OCI-LY7 (cell line): Measurements from ENCODE around the gene ZCCHC14. TPM values are rescaled to one million over a fixed set of nuclear protein-coding genes. Genes with fewer than 3 reads are reported as not detected.

Experiments
- BruUV-seq: library from RNA; stranded (reverse); fragments of 400-500 nt; replicated peaks from 2 replicates; lab custom pipeline; 2021; lab: Mats Ljungman, UMichigan
- CTCF ChIA-PET: fragments of 300-600 bp; sonication (Branson Sonifier 250); formaldehyde crosslinking; loops from one replicate; lab custom pipeline; 2022; ENCODE audit warnings: antibody characterized with exemption; ENCODE audit not compliant: unreplicated experiment; lab: Charles Lee
- POLR2A ChIA-PET: fragments of 300-600 bp; sonication (Branson Sonifier 250); formaldehyde crosslinking; loops from one replicate; lab custom pipeline; 2022; ENCODE audit warnings: antibody characterized with exemption; lab: Charles Lee
- DNase-seq: peaks from one replicate; pipeline ENCODE4 v3.0.0-alpha.2; 2015; ENCODE audit warnings: low spot score
- H2AFZ ChIP-seq: fragments of 200-600 bp; sonication (generic), shearing (Covaris generic); 2 replicates; pipeline ENCODE4 v1.6.1; 2014; ENCODE audit warnings: mild to moderate bottlenecking, antibody characterized with exemption, low read length, moderate library complexity
- H3K27ac ChIP-seq: fragments of 200-600 bp; sonication (generic); 2 replicates; pipeline ENCODE4 v1.5.1; 2014; ENCODE audit warnings: mixed run types, low read depth, mild to moderate bottlenecking, moderate library complexity, low read length, inconsistent platforms; ENCODE audit not compliant: poor library complexity, severe bottlenecking
- H3K36me3 ChIP-seq: fragments of 200-600 bp; sonication (generic); 2 replicates; pipeline ENCODE4 v1.6.1; 2014; ENCODE audit warnings: mild to moderate bottlenecking, antibody characterized with exemption, low read length, moderate library complexity, mixed read lengths; ENCODE audit not compliant: insufficient read depth
- H3K4me1 ChIP-seq: fragments of 200-600 bp; sonication (generic); 2 replicates; pipeline ENCODE4 v1.5.1; 2014; ENCODE audit warnings: mild to moderate bottlenecking, low read length; ENCODE audit not compliant: insufficient read depth, poor library complexity, severe bottlenecking
- H3K4me2 ChIP-seq: fragments of 200-600 bp; sonication (generic); 2 replicates; pipeline ENCODE4 v1.6.1; 2014; ENCODE audit warnings: mild to moderate bottlenecking, low read length
- H3K4me3 ChIP-seq: fragments of 200-600 bp; sonication (generic); 2 replicates; pipeline ENCODE4 v1.5.1; 2014; ENCODE audit warnings: mild to moderate bottlenecking, low read depth, low read length; ENCODE audit not compliant: poor library complexity, severe bottlenecking
- H3K79me2 ChIP-seq: fragments of 200-600 bp; sonication (generic); 2 replicates; pipeline ENCODE4 v1.6.1; 2016; ENCODE audit warnings: low read depth, mild to moderate bottlenecking, low read length, moderate library complexity, mixed read lengths; ENCODE audit not compliant: insufficient read depth
- H3K9me2 ChIP-seq: fragments of 200-600 bp; sonication (generic); 2 replicates; pipeline ENCODE4 v1.6.1; 2016; ENCODE audit warnings: mild to moderate bottlenecking, low read length, mixed read lengths; ENCODE audit not compliant: insufficient read depth
- H3K9me3 ChIP-seq: fragments of 200-600 bp; sonication (generic); 2 replicates; pipeline ENCODE4 v1.6.1; 2014; ENCODE audit warnings: mild to moderate bottlenecking, mixed run types, low read length, mixed read lengths
- H4K20me1 ChIP-seq: fragments of 200-600 bp; sonication (generic); 2 replicates; pipeline ENCODE4 v1.6.1; 2014; ENCODE audit warnings: mild to moderate bottlenecking, antibody characterized with exemption, low read length, moderate library complexity, mixed read lengths; ENCODE audit not compliant: insufficient read depth
- EZH2phosphoT487 ChIP-seq: fragments of 200-600 bp; sonication (generic); IDR thresholded peaks from 2 replicates; pipeline ENCODE4 v1.6.1; 2018; ENCODE audit warnings: low read depth, borderline replicate concordance, mild to moderate bottlenecking, mixed run types, antibody characterized with exemption, low read length, moderate library complexity, mixed read lengths
- intact Hi-C: fragments of 100-400 bp; cut with micrococcal nuclease; formaldehyde crosslinking; loops from one replicate; pipeline ENCODE4 v1.10.0; 2022; ENCODE audit not compliant: unreplicated experiment
- total RNA-seq, 2 experiments: library from RNA; depleted of rRNA in 1 of 2; stranded (reverse); fragments of >200 nt in 1 of 2; shearing (Covaris generic) in 1 of 2; gene quantifications; 2 replicates each; pipeline ENCODE4 v1.2.3, GENCODE V29; 2014 to 2022
- TF ChIP-seq, protein P1 (sequence below): fragments of 200-600 bp; sonication (generic); conservative IDR thresholded peaks from 2 replicates; pipeline ENCODE4 v1.5.1; 2014; ENCODE audit warnings: mild to moderate bottlenecking, antibody characterized with exemption, low read length, moderate library complexity, mixed read lengths

The ZCCHC14 gene
- total RNA-seq, 2 experiments from 2014 or later, result 8.5 to 17.1 TPM

DNA sequence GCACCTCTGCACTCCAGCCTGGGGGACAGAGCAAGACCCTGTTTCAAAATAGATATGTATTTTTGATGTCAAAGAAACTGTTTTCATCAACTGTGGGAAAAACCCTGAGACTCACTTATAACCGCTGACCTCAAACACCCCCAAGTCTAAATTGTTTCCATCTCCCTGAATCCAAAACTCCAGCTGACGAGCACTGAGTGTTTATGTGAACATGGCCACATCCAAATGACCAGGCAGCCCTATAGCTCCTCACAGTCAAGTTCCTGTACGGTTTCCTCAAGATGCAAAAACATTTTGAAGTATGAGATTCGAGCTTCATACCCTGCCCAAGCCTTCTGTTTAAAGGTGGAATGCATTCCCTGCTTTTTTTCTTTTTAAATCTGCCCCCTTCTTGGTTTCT is 45.3 kb upstream of the ZCCHC14 start:
- Histone ChIP-seq H3K9me3 (no peaks in the 10 kb centered on the region), H3K27ac (no peak overlapping the region), H3K9me2 (no peaks in the 10 kb centered on the region), H3K4me1 (no peaks in the 10 kb centered on the region), H3K4me2 (no peak overlapping the region), H4K20me1 (no peaks in the 10 kb centered on the region), H3K4me3 (no peak overlapping the region), H3K36me3 (no peaks in the 10 kb centered on the region), H2AFZ (no peak overlapping the region), H3K79me2 (no peaks in the 10 kb centered on the region)
- BruUV-seq, result no TSS peak
- intact Hi-C loops, result no loop called here
- ChIA-PET POLR2A (no interaction called here), CTCF (no interaction called here)
- TF ChIP-seq, protein P1, sequence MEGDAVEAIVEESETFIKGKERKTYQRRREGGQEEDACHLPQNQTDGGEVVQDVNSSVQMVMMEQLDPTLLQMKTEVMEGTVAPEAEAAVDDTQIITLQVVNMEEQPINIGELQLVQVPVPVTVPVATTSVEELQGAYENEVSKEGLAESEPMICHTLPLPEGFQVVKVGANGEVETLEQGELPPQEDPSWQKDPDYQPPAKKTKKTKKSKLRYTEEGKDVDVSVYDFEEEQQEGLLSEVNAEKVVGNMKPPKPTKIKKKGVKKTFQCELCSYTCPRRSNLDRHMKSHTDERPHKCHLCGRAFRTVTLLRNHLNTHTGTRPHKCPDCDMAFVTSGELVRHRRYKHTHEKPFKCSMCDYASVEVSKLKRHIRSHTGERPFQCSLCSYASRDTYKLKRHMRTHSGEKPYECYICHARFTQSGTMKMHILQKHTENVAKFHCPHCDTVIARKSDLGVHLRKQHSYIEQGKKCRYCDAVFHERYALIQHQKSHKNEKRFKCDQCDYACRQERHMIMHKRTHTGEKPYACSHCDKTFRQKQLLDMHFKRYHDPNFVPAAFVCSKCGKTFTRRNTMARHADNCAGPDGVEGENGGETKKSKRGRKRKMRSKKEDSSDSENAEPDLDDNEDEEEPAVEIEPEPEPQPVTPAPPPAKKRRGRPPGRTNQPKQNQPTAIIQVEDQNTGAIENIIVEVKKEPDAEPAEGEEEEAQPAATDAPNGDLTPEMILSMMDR, result no peak
- no peak for DNase-seq

DNA sequence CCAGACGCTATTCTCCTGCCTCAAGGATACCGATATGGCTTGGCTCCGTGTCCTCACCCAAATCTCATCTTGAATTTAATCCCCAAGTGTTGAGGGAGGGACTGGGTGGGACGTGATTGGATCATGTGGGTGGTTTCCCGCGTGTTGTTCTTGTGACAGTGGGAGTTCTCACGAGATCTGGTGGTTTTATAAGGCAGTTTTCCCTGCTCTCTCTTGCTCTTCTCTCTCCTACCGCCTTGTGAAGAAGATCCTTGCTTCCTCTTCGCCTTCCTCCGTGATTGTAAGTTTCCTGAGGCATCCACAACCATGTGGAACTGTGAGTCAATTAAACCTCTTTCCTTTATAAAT is 43.9 kb upstream of the ZCCHC14 start:
- no peak overlapping the region for H3K4me2 ChIP-seq
- CTCF ChIA-PET, result no interaction called here

DNA sequence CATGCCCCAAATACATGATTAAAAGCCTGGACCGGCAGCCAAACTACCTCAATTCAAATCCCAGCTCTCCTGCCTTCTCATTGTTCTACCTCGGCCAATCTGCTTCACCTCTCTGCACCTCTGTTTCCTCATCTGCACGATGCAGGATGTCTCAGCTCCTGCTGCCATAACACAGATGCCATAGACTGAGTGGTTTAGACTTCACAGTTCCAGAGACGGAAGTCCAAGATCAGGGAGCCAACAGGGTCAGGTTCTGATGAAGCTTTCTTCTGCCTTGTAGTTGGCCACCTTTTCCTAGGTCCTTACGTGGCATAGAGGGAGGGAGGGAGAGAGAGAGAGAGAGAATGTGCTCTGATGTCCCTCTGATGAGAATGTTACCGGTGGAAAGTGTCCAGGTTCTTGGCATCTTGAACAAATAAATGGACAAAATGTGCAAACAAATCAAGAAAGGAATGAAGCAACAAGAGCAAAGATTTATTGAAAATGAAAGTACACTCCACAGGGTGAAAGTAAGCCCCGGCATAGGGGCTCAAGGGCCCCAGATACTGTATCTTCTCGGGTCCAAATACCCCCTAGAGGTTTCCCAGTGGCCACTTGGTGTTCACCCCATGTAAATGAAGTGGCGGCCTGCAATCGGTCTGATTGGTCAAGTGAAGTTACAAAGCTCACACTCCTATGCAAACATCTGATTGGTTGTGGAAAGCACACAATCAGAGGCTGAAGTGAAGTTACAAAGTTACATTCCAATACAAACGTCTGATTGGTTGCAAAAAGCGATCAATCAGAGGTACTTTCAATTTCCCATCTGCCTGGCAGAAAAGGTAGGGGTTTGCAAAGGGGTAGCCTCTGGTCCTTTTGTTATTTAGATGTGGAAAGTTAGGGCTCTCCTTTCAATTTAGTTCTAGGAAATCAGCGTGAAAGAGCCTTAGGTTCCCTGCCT is 43.3 kb upstream of the ZCCHC14 start:
- TF ChIP-seq, protein P1, result no peak
- no peak for TF ChIP-seq EZH2phosphoT487
- H3K9me2 ChIP-seq, result no peaks in the 10 kb centered on the region
- intact Hi-C loops, result no loop called here
- no peaks in the 10 kb centered on the region for H3K9me3 ChIP-seq
- H2AFZ ChIP-seq, result no peak overlapping the region
- no peaks in the 10 kb centered on the region for H3K4me1 ChIP-seq
- no peak overlapping the region for H3K27ac ChIP-seq
- H3K79me2 ChIP-seq, result no peaks in the 10 kb centered on the region
- no peak overlapping the region for H3K4me2 ChIP-seq
- no TSS peak for BruUV-seq
- CTCF ChIA-PET, result no interaction called here
- H3K4me3 ChIP-seq, result no peak overlapping the region
- H4K20me1 ChIP-seq, result no peaks in the 10 kb centered on the region
- POLR2A ChIA-PET, result interaction anchor here (0.7 kb wide), 1 partner anchor 137 kb away, joined by 3 read pairs; no protein-coding TSS in a partner anchor
- no peaks in the 10 kb centered on the region for H3K36me3 ChIP-seq
- DNase-seq, result no peak

More for the DNA sequence above, 43.9 kb upstream of the ZCCHC14 start:
- no peaks in the 10 kb centered on the region for H3K79me2 ChIP-seq
- no peak for TF ChIP-seq EZH2phosphoT487
- TF ChIP-seq, protein P1, result no peak
- H3K27ac ChIP-seq, result no peak overlapping the region
- BruUV-seq, result no TSS peak
- no peaks in the 10 kb centered on the region for H3K4me1 ChIP-seq
- no peak overlapping the region for H3K4me3 ChIP-seq
- intact Hi-C loops, result no loop called here
- no peaks in the 10 kb centered on the region for H4K20me1 ChIP-seq
- no peaks in the 10 kb centered on the region for H3K9me3 ChIP-seq
- DNase-seq, result no peak
- H2AFZ ChIP-seq, result no peak overlapping the region
- POLR2A ChIA-PET, result no interaction called here
- H3K36me3 ChIP-seq, result no peaks in the 10 kb centered on the region
- H3K9me2 ChIP-seq, result no peaks in the 10 kb centered on the region
